Smooth muscle cell (in vitro differentiated cells): ENCODE data around the gene PKHD1. TPM values are rescaled to one million over a fixed set of nuclear protein-coding genes. Genes with fewer than 3 reads are reported as not detected.

Source experiments
- DNase-seq: peaks from one replicate; lab custom pipeline; 2025; ENCODE audit not compliant: unreplicated experiment; lab: John Stamatoyannopoulos, UW
- H2AFZ ChIP-seq: fragments of 200-600 bp; sonication (generic); 2 replicates; pipeline ENCODE4 v1.6.0; 2016; ENCODE audit warnings: antibody characterized with exemption, low read depth, mild to moderate bottlenecking
- H3F3A ChIP-seq: fragments of 200-600 bp; sonication (generic); 2 replicates; pipeline ENCODE4 v1.6.0; 2017; ENCODE audit warnings: antibody characterized with exemption, low read depth
- H3K27ac ChIP-seq: fragments of 200-600 bp; sonication (generic); 2 replicates; pipeline ENCODE4 v1.5.1; 2016; ENCODE audit warnings: low read depth, mild to moderate bottlenecking
- H3K27me3 ChIP-seq: fragments of 200-600 bp; sonication (generic); 2 replicates; pipeline ENCODE4 v1.6.1; 2016; ENCODE audit warnings: low read depth, mild to moderate bottlenecking
- H3K36me3 ChIP-seq: fragments of 200-600 bp; sonication (generic); 2 replicates; pipeline ENCODE4 v1.5.1; 2016; ENCODE audit warnings: low read depth
- H3K4me1 ChIP-seq: fragments of 200-600 bp; sonication (generic); 2 replicates; pipeline ENCODE4 v1.5.1; 2016; ENCODE audit warnings: low read depth
- H3K4me2 ChIP-seq: fragments of 200-600 bp; sonication (generic); 2 replicates; pipeline ENCODE4 v1.6.0; 2016; ENCODE audit warnings: mild to moderate bottlenecking
- H3K4me3 ChIP-seq: fragments of 200-600 bp; sonication (generic); 2 replicates; pipeline ENCODE4 v1.5.1; 2016; ENCODE audit warnings: mild to moderate bottlenecking
- H3K79me2 ChIP-seq: fragments of 200-600 bp; sonication (generic); 2 replicates; pipeline ENCODE4 v1.6.0; 2016; ENCODE audit warnings: low read depth, mild to moderate bottlenecking
- H3K9ac ChIP-seq: fragments of 200-600 bp; sonication (generic); 2 replicates; pipeline ENCODE4 v1.6.0; 2016; ENCODE audit warnings: low read depth
- H3K9me3 ChIP-seq: fragments of 200-600 bp; sonication (generic); replicated peaks from 2 replicates; pipeline ENCODE4 v1.5.1; 2016; ENCODE audit warnings: low read depth
- H4K20me1 ChIP-seq: fragments of 200-600 bp; sonication (generic); 2 replicates; pipeline ENCODE4 v1.6.0; 2016; ENCODE audit warnings: low read depth
- CTCF ChIP-seq: fragments of 200-600 bp; sonication (generic); IDR thresholded peaks from 2 replicates; pipeline ENCODE4 v1.5.1; 2017; ENCODE audit warnings: borderline replicate concordance, mild to moderate bottlenecking, antibody characterized with exemption; ENCODE audit not compliant: insufficient read depth, poor library complexity, severe bottlenecking
- WGBS: methylation state at CpG from one replicate; pipeline ENCODE4 v1.1.7; 2016; ENCODE audit warnings: low lambda C conversion rate; 5-methylcytosine and 5-hydroxymethylcytosine counted together
- polyA plus RNA-seq: library from polyadenylated mRNA; unstranded; fragments of >200 nt; fragmentation: Nextera tagmentation; extraction: Ambion mirVana; gene quantifications from 2 replicates; pipeline ENCODE4 v1.2.1, GENCODE V29; 2016
- total RNA-seq: library from RNA; depleted of rRNA; stranded (reverse); fragments of >200 nt; gene quantifications from 2 replicates; pipeline ENCODE4 v1.2.3, GENCODE V29; 2014

Gene PKHD1
- total and polyA plus RNA-seq, 2 experiments from 2014 or later: not detected

- TF ChIP-seq CTCF: no peak
- H2AFZ ChIP-seq: no peak overlapping the region
- 89% methylated on average over 2 of the region's 2 CpGs for WGBS
- no peaks in the 10 kb centered on the region for H4K20me1 ChIP-seq
- no peaks in the 10 kb centered on the region for H3K36me3 ChIP-seq
- no peaks in the 10 kb centered on the region for H3K9me3 ChIP-seq
- H3K9ac ChIP-seq: no peak overlapping the region
- no peak overlapping the region for H3K27ac ChIP-seq
- DNase-seq: no peak
- H3K79me2 ChIP-seq: no peaks in the 10 kb centered on the region
- H3K4me2 ChIP-seq: no peak overlapping the region
- H3K4me3 ChIP-seq: no peak overlapping the region
- no peaks in the 10 kb centered on the region for H3F3A ChIP-seq
- no peaks in the 10 kb centered on the region for H3K27me3 ChIP-seq
- H3K4me1 ChIP-seq: no peaks in the 10 kb centered on the region
Observed at GRCh38 chr6:52109171-52109571, 21.8 kb upstream of the PKHD1 start.

GRCh38 chr6:52108128-52108527, 20.7 kb upstream of the PKHD1 start:
- no peak overlapping the region for H3K9ac ChIP-seq
- H3K36me3 ChIP-seq: no peaks in the 10 kb centered on the region
- no peaks in the 10 kb centered on the region for H4K20me1 ChIP-seq
- no peak overlapping the region for H2AFZ ChIP-seq
- no peak for DNase-seq
- H3K4me3 ChIP-seq: no peak overlapping the region
- no peaks in the 10 kb centered on the region for H3K4me1 ChIP-seq
- H3K4me2 ChIP-seq: no peak overlapping the region
- TF ChIP-seq CTCF: no peak
- no peaks in the 10 kb centered on the region for H3K9me3 ChIP-seq
- no peaks in the 10 kb centered on the region for H3K27me3 ChIP-seq
- WGBS: 32% methylated on average over 4 of the region's 4 CpGs
- H3F3A ChIP-seq: no peaks in the 10 kb centered on the region
- H3K79me2 ChIP-seq: no peaks in the 10 kb centered on the region
- H3K27ac ChIP-seq: no peak overlapping the region

GRCh38 chr6:52106994-52107393, 19.6 kb upstream of the PKHD1 start:
- Histone ChIP-seq H3K4me1 (no peaks in the 10 kb centered on the region), H3K4me2 (no peak overlapping the region), H3K9me3 (no peaks in the 10 kb centered on the region), H3K4me3 (no peak overlapping the region), H2AFZ (no peak overlapping the region), H4K20me1 (no peaks in the 10 kb centered on the region), H3K9ac (no peak overlapping the region), H3K27ac (no peak overlapping the region), H3F3A (no peaks in the 10 kb centered on the region), H3K27me3 (peaks cover 5% of the 10 kb centered on the region), H3K36me3 (no peaks in the 10 kb centered on the region), H3K79me2 (no peaks in the 10 kb centered on the region)
- no peak for DNase-seq
- TF ChIP-seq CTCF: no peak

GRCh38 chr6:52104979-52105378, 17.6 kb upstream of the PKHD1 start:
- Histone ChIP-seq H3K9ac (no peak overlapping the region), H3K27ac (no peak overlapping the region), H3K4me1 (no peaks in the 10 kb centered on the region), H3F3A (no peaks in the 10 kb centered on the region), H3K4me2 (no peak overlapping the region), H2AFZ (no peak overlapping the region), H3K4me3 (no peak overlapping the region), H3K27me3 (peaks cover 18% of the 10 kb centered on the region), H3K36me3 (no peaks in the 10 kb centered on the region), H4K20me1 (no peaks in the 10 kb centered on the region), H3K79me2 (no peaks in the 10 kb centered on the region), H3K9me3 (no peaks in the 10 kb centered on the region)
- 87% methylated on average over 4 of the region's 4 CpGs for WGBS
- no peak for DNase-seq
- no peak for TF ChIP-seq CTCF
